ENCODE data around the gene MARK3.

The MARK3 gene

GRCh38 chr14:103388664-103389063 is 3.4 kb downstream of the MARK3 start:
- TF ChIP-seq CTCF (conservative IDR thresholded peaks at IDR 0.05; ENCODE audit: low read depth, low read length): no peak
- no peak for DNase-seq (ENCODE audit: low read depth)
- H3K4me3 ChIP-seq (ENCODE audit: low read length): no peak overlapping the region

- no peak for DNase-seq (ENCODE audit: low read depth)
- TF ChIP-seq CTCF (conservative IDR thresholded peaks at IDR 0.05; ENCODE audit: low read depth, low read length): no peak
- no peak overlapping the region for H3K4me3 ChIP-seq (ENCODE audit: low read length)
These were observed 5.4 kb downstream of the MARK3 start for GRCh38 chr14:103390605-103391004.

- H3K4me3 ChIP-seq (ENCODE audit: low read length): no peak overlapping the region
- peak; percentile 73 for TF ChIP-seq CTCF (conservative IDR thresholded peaks at IDR 0.05; ENCODE audit: low read depth, low read length)
- peak; percentile 68 for DNase-seq (ENCODE audit: low read depth)
These were observed 5.8 kb downstream of the MARK3 start for GRCh38 chr14:103391048-103391447.

GRCh38 chr14:103392106-103392505 is 6.9 kb downstream of the MARK3 start:
- no peak for TF ChIP-seq CTCF (conservative IDR thresholded peaks at IDR 0.05; ENCODE audit: low read depth, low read length)
- no peak overlapping the region for H3K4me3 ChIP-seq (ENCODE audit: low read length)

GRCh38 chr14:103392572-103392971 is 7.4 kb downstream of the MARK3 start:
- TF ChIP-seq CTCF (conservative IDR thresholded peaks at IDR 0.05; ENCODE audit: low read depth, low read length): no peak
- DNase-seq (ENCODE audit: low read depth): no peak
- no peak overlapping the region for H3K4me3 ChIP-seq (ENCODE audit: low read length)

More at GRCh38 chr14:103392106-103392505, 6.9 kb downstream of the MARK3 start:
- no peak for DNase-seq (ENCODE audit: low read depth)

GRCh38 chr14:103393070-103393469 is 7.9 kb downstream of the MARK3 start:
- DNase-seq (ENCODE audit: low read depth): no peak
- no peak overlapping the region for H3K4me3 ChIP-seq (ENCODE audit: low read length)
- no peak for TF ChIP-seq CTCF (conservative IDR thresholded peaks at IDR 0.05; ENCODE audit: low read depth, low read length)

GRCh38 chr14:103393676-103394626 is 8.7 kb downstream of the MARK3 start:
- peak; percentile 80 for TF ChIP-seq CTCF (conservative IDR thresholded peaks at IDR 0.05; ENCODE audit: low read depth, low read length)
- no peak for DNase-seq (ENCODE audit: low read depth)
- no peak overlapping the region for H3K4me3 ChIP-seq (ENCODE audit: low read length)
